GM19099 (cell line): ENCODE data around the gene CTNNBL1.

Experiments
- POLR2A ChIP-seq: IDR thresholded peaks from 3 replicates; pipeline ENCODE4 v1.6.1; 2011; ENCODE audit warnings: low read depth; ENCODE audit not compliant: insufficient read length; ENCODE audit errors: extremely low read depth

CTNNBL1 gene

DNA sequence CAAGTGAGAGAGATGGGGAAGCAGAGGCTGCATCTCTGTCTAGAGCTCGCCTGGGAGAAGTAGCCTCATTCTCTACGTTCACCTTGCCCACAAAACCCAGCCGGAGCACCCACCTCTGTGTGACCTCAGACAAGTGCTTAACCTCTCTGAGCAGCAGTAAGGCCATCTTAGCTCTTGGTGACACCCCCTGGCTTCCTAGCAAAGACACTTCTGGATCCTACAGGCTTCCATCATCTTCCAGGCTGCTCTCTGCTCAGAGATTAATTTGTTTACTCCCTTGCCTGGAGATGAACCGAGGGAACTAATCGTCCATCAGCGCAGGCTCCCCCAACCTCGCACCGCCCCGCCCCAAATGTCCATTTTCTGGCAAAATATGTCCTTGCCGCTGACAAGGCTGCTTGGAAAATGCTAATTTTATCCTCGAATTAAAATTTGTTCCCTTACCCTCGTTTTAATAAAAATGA lies 24.0 kb upstream of the CTNNBL1 start:
- no peak for TF ChIP-seq POLR2A

DNA sequence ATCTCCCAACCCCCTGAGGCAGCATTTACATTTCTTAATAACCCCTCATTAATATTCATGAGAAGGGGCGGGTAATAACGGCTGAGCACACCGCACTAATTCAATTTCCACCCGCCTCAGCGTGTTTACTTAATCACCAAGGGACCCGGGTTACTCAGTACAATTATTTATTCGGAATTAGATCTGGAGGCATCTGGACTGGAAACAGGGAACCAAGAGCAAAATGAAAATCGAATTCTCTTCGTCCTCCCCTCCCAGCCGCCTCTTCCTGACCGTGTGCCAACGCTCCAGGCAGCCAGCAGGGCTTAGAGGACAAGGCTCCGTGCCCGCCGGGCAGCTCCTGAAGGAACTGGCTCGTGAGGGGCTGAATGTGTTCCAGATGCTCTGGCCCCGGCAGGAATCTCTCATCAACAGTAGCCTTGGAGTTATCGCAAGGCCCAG lies 23.5 kb upstream of the CTNNBL1 start:
- no peak for TF ChIP-seq POLR2A

DNA sequence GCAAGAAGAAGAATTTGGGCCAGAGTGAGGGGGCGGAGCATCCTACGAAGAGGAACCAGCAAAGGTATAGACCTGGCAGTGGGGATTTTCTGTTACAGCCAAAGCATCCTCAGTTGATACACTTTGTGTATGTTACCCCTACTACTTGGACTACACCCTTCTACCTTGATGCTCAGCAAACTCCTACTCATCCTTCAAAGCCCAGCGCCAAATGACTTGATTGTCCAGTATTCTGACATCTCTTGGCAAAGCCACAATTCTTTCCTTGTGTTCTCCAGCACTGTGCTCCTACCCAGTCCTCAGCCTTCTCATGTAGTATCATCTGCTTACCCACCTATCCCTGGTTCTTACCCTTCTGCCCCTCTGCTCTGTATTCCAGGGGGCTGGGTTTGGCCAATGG lies 21.7 kb upstream of the CTNNBL1 start:
- TF ChIP-seq POLR2A: no peak

DNA sequence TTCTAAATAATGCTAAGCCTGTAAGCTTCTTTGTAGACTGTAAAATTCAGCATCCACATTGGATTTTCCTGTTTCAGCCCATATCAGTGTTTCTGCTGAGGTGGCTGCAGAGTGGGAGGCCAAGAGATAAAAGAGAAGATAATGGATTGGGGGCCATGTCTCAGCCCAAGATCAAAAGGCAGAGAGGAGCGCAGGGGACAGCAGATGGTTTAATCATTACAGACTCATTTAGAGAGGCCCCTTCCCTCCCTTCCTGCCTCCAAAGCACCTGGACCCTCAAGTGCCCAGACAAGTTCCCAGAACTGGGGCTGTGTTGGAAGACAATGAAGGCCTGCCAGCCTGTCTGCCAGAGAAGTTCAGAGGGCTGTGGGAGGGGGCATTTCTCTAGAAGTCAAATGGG lies 20.4 kb upstream of the CTNNBL1 start:
- no peak for TF ChIP-seq POLR2A

DNA sequence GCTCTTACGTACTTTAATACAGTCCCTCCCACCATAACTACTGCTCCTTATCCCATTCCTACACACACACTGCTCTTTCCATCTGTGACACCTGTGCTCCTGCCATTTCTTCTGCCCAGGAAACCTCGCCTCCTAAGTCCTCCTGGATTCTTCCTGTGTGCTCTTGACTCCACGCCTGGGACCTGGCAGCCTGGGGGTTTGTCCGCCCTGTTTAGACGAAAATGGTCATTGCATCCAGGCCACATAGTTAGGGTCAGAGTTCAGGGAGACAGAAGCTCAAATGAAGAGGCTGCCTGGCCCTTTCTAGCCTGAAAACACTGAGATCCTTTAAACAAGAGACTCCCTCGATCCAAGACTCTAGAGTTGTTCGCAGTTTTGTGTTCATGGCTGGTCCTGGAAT lies 17.4 kb upstream of the CTNNBL1 start:
- no peak for TF ChIP-seq POLR2A

DNA sequence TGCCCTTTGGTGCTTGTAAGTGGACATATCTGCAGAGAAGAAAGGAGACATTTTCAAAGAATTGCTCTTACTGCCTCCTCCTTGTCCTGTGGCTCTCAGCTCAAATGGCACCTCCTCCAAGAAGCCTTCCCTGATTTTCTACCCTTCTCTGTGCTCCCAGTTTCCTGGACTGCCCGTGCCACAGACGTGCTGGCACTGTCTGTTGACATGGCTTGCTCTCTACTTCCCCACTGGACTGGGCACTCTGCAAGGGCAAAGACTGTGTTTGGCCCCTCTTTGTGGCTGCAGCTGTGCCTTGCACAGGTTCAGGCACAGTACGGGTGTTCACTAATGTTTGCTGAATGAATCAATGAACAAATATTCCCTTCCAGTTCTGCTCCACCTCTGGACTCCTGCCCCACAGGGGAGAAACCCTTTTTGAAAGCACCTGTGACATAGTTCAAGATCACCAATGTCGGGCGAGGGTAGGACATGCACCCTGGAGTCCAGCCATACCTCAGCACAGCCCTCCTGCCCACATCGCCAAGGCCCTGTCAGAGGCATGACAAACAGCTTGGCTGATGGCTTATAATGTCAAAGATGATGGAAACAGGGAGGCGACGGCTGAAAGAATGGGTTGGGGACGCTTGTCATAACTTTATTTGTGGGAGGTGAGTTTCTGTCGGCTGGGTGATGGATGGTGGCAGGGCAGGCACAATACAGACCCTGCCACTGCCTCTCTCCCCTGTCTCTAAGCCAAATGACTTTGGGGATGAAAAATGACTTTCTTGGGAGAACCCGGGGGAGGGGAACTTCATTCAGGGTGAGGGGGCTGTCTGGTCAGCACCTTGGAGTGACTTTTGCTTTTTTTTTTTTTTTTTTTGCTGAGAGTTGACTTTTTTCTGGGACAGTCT lies 15.6 kb upstream of the CTNNBL1 start:
- no peak for TF ChIP-seq POLR2A

DNA sequence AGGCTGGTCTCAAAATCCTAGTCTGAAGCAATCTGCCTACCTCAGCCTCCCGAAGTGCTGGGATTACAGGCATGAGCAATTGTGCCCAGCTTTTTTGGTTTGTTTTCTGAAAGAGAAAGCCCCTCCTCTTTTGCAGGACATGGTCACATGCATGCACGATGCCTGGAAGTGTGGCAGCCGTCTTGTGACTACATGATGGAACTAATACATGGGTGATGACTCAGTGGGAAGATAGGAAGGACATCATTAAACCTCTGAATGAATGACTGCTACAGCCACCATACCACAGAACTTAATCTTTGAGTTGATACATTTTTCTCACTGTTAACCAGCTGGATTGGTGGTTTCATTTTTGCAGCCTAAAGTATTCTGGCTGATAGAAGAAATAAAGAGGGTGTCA lies 13.4 kb upstream of the CTNNBL1 start:
- TF ChIP-seq POLR2A: no peak

DNA sequence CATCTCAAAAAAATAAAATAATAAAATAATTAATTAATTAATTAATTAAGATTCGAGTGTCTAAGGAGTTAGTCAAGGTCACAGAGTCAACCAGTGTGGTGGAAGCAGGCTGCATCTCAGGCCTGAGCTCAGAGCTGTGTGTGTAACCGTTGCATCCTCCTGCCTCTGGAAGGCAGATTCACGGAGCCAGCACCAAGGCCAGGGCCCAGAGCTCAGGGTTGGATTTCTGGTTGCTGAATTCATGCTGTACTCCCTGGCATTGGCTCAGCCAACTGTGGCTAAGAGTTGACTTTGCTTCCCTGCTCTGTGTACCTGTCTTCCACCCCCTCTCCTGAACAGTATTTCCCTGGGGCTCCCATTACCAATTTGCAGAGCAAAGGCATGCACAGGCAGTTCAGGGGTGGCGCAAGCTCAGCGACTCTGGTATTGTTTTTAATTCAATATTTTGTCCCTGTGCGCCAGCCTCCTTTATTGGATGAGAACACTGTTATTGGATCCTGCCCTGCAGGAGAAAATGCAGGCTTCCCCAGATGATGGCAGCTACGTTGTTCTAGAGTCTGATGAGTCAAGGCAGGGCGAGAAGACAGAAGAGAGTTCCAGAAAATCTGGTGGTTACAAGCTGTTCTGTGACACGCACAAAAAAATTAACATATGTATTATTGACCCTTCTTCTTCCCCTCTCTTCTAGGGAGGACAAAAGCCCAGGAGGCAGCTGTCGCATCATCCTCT lies 12.3 kb upstream of the CTNNBL1 start:
- TF ChIP-seq POLR2A: no peak

DNA sequence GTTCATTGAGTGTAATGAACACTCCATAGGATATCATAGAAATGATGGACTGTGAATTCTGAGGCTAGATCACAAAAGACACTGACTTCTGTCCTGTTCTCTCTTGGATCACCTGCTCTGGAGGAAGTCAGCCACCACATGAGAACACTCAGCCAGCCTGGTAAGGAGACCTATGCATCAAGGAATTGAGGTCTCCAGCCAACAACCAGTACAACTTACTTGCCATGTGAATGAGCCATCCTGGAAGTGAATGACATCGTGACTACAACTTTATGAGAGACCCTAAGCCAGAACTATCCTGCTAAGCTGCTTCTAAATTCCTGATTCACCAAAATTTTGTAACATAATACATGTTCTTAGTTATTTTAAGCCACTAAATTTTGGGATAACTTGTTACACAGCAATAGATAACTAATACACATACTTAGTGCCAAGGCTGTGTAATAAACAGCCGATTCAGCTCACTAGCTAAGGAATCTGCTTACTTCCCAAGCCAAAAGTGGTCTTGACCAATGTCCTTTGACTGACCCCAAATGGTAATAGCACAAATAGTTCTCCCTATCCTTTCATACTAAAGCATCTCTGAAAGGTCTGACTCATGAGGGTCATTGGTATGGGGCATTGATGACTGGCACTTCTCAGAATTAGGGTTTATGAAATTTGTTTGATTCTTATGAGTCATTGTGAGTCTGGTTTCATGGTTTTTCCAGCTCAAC lies 6.9 kb upstream of the CTNNBL1 start:
- TF ChIP-seq POLR2A: no peak

DNA sequence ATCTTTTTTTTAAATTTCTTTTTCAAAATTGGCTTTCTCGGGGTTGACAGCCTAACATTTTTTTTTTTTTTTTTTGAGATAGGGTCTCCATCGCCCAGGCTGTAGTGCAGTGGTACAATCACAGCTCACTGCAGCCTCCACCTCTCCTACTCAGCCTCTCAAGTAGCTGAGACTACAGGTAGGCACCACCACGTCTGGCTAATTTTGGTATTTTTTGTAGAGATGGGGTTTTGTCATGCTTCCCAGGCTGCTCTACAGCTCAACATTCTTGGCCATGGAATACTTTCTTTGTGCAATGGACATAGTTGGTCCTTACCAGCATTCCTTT lies 6.4 kb upstream of the CTNNBL1 start:
- TF ChIP-seq POLR2A: no peak

DNA sequence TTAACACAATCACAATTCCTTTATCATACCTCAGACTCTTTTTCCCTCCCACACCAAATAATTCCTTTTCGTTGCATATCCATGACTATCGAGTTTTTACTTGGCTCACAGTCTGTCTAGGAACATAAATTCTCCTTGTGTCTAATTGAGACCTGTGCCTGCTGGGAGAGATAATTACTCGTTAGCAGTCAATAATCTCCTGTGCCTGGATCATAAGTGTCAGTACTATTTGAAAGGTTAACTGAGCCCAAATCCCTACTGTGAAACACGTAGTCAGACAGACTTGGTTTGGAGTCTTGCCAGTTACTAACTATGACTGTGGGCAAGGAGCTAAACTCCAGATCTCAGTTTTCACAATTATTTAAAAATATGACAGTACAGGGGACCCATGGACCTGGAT lies 5.7 kb upstream of the CTNNBL1 start:
- no peak for TF ChIP-seq POLR2A

DNA sequence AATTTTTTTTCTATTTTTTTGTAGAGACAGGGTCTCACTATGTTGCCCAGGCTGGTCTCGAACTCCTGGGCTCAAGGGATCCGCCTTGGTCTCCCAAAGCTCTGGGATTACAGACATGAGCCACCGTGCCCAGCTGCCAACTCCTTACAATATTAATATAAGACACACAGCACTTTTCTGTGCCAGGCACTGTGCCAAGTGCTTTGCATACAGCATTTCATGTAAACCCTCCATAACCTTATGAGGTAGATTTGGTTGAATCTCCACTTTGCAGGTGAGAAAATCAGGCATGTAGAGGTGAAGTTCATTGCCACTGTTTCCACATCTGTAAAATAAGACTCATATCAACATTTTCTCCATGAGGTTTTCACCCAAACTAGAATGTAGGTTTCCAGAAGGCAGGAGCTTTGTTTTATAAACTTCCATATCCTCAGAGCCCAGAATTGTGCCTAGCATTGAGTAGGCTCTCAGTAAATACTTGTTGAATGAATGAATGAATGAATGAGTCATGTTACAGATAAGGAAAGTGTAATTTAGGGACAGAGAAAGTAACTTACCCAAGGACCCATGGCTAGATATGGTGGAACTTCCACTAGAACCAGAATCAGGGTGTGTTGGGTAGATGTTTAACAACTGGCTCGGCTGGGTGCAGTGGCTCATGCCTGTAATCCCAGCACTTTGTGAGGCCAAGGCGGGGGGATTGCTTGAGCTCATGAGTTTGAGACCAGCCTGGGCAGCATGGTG lies 3.0 kb upstream of the CTNNBL1 start:
- TF ChIP-seq POLR2A: no peak

DNA sequence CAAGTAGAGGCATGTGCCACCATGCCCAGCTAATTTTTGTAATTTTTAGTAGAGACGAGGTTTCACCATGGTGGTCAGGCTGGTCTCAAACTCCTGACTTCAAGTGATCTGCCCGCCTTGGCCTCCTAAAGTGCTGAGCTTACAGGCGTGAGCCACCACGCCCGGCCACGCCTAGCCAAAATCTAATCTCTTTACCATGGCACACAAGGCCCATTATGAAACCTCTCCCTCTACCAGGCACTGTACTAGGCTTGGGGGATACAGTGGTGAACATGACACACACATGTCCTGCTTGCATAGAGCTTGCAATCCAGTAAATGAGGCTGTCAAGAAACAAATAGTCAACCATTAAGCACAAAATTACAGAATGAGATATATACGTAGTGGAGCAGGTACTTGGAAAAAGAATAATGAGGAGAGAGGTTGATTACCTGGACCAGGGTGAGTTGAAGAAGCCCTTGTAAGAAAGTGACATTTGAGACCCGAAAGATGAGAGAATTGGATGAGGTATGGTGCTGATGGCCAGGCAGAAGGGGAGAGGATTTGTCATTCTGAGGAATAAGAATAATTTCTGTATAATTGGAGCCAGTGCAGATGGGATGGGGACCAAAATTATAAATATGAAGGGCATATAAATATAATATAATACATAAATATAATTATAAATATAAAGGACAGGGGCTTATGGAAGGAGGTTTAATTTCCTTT lies 1.2 kb upstream of the CTNNBL1 start:
- no peak for TF ChIP-seq POLR2A

DNA sequence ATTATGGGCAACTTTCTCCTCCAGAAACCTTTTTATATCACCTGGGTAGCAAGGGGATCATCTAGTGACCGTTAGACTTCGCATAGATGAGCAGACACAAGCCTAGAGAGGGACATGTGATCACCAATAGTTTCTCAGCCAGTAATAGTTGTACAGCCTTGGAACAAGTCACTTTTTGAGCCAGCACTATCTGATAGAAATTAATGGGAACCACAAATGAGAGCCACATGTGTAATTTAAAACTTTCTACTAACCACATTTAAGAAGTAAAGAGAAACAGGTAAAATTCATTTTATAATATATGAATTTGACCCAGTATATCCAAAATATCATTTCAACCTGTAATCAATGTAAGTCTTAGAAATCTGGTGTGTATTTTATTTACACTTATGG lies 592 bp upstream of the CTNNBL1 start:
- TF ChIP-seq POLR2A: no peak

DNA sequence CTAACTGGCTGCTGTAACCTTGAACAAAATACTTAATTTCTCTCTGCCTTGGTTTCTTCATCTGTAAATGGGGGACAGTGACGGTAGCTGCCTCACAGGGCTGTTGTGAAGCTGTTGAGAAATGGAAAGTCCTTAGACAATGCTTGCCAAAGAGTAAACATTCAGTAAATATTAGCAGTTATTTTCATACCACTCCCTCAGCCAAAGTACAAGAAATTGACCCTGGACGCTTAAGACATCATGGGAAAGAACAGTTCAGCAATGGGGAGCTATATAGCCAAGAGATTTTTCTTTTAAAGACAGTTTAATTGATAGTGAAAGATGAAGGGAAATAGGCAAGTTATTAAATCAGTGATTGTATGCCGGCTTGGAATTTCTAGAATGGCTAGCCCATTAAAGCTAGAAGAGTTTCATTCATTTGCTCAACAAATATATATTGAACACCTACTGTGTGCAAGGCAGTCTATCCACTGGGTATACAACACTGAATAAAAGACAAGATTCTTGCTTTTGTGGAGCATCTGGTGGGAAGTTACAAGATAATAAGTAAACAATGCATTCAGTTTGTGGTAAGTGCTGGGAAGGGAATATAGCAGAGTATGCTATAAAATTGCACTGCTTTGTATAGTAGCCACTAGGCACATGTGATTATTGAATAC lies 2.0 kb downstream of the CTNNBL1 start:
- TF ChIP-seq POLR2A: no peak

DNA sequence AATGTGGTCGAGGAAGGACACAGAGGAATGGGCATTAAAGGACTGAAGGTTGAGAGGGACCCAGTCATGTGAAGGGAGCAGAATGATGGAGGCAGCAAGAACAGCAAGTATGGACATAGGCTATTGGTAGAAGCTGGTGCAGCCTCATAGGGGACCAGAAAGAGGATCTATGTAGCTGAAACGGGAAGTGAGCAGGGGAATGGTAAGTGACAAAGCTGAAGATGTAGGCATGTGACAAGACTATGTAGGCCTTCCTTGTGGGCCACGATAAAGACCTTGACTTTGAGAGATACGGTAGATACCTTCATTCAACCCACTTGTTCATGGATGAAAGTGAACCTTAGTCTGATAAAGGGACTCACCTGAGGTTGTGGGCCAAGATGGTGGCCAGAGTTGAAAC lies 3.5 kb downstream of the CTNNBL1 start:
- TF ChIP-seq POLR2A: no peak
